ENCODE measurements around the gene RGS16.

RGS16 gene

DNA sequence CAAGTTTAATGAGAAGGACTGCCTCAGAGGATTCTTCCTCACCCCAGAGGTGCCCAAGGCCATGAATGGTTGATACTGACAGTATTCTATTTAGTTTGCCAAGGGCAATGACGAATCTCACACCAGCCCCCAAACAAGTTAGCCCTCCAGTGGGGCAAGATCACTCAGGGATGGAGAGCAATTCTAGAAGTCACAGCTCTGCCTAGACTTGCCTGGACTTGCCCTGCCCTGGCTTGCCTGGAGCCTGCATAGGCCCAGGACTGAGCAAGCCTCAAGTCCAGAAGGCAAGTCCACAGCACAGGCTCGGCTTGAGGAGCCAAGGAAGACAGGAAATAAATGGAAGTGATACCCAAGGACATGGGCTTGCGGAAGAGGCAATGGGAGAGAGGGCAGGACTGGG lies 39.5 kb upstream of the RGS16 start:
- Histone ChIP-seq H3K79me2 (ENCODE audit: insufficient read depth, low read depth) (no peaks in the 10 kb centered on the region), H3K4me3 (IDR thresholded peaks at IDR 0.05; ENCODE audit: insufficient read depth, low read depth, low read length) (no peak overlapping the region), H3K27me3 (ENCODE audit: insufficient read depth, low read depth) (no peaks in the 10 kb centered on the region), H4K20me1 (ENCODE audit: insufficient read depth) (no peaks in the 10 kb centered on the region), H3K4me2 (no peak overlapping the region), H3K4me1 (ENCODE audit: low read depth, poor library complexity, severe bottlenecking) (no peaks in the 10 kb centered on the region), H2AFZ (ENCODE audit: low read depth) (no peak overlapping the region), H3K9ac (no peak overlapping the region), H3K36me3 (ENCODE audit: insufficient read depth) (no peaks in the 10 kb centered on the region), H3K27ac (no peak overlapping the region)
- TF ChIP-seq, protein P1, sequence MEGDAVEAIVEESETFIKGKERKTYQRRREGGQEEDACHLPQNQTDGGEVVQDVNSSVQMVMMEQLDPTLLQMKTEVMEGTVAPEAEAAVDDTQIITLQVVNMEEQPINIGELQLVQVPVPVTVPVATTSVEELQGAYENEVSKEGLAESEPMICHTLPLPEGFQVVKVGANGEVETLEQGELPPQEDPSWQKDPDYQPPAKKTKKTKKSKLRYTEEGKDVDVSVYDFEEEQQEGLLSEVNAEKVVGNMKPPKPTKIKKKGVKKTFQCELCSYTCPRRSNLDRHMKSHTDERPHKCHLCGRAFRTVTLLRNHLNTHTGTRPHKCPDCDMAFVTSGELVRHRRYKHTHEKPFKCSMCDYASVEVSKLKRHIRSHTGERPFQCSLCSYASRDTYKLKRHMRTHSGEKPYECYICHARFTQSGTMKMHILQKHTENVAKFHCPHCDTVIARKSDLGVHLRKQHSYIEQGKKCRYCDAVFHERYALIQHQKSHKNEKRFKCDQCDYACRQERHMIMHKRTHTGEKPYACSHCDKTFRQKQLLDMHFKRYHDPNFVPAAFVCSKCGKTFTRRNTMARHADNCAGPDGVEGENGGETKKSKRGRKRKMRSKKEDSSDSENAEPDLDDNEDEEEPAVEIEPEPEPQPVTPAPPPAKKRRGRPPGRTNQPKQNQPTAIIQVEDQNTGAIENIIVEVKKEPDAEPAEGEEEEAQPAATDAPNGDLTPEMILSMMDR (conservative IDR thresholded peaks at IDR 0.05; ENCODE audit: low read depth, low read length) = no peak

DNA sequence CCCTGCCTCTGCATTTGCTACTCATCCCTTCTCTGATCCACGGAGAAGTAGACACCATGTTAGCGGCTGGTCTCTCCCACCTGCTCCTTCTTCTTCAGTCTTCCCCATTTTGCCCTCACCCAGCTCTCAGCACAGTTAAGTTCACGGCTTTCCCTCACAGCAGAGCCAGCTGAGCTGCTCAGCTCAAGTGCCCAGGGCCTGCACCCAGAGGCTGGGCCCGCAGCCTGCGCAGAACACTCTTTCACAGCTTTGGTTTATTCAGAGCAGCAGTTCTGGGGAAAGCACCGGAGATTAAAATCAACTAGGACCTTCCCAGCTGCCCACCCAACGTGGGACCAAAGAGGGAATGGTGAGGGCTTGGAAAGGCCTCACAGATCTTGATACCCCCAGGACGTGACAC lies 38.3 kb upstream of the RGS16 start:
- no peak overlapping the region for H3K27ac ChIP-seq
- no peak overlapping the region for H3K9ac ChIP-seq
- no peak overlapping the region for H3K4me2 ChIP-seq
- H3K27me3 ChIP-seq (ENCODE audit: insufficient read depth, low read depth) = no peaks in the 10 kb centered on the region
- no peaks in the 10 kb centered on the region for H3K79me2 ChIP-seq (ENCODE audit: insufficient read depth, low read depth)
- no peaks in the 10 kb centered on the region for H3K36me3 ChIP-seq (ENCODE audit: insufficient read depth)
- no peak overlapping the region for H2AFZ ChIP-seq (ENCODE audit: low read depth)
- H3K4me3 ChIP-seq (IDR thresholded peaks at IDR 0.05; ENCODE audit: insufficient read depth, low read depth, low read length) = no peak overlapping the region
- no peaks in the 10 kb centered on the region for H4K20me1 ChIP-seq (ENCODE audit: insufficient read depth)
- H3K4me1 ChIP-seq (ENCODE audit: low read depth, poor library complexity, severe bottlenecking) = no peaks in the 10 kb centered on the region
- TF ChIP-seq, protein P1 (conservative IDR thresholded peaks at IDR 0.05; ENCODE audit: low read depth, low read length) = no peak

DNA sequence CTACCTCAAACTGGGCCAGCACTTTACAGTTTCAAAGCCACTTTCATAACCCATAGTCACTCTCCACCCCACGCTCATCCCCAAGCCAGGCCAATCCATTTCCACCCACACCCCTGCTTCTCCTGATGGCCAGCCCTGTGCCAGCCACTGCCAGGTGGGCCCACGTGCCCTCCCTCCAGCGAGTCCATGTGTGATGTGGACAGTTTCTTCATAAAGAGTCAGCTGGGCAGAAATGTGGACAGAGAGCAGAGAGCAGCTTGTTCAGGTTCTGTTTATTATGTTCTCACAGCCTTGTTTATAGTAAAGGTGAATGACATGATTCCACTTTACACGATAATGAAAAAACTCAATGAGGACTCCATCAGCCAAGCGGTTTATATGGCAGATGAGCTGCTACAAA lies 37.4 kb upstream of the RGS16 start:
- Histone ChIP-seq H3K9ac (no peak overlapping the region), H3K4me1 (ENCODE audit: low read depth, poor library complexity, severe bottlenecking) (no peaks in the 10 kb centered on the region), H3K4me3 (IDR thresholded peaks at IDR 0.05; ENCODE audit: insufficient read depth, low read depth, low read length) (no peak overlapping the region), H3K36me3 (ENCODE audit: insufficient read depth) (no peaks in the 10 kb centered on the region), H3K79me2 (ENCODE audit: insufficient read depth, low read depth) (no peaks in the 10 kb centered on the region), H4K20me1 (ENCODE audit: insufficient read depth) (no peaks in the 10 kb centered on the region), H2AFZ (ENCODE audit: low read depth) (no peak overlapping the region), H3K27ac (no peak overlapping the region), H3K27me3 (ENCODE audit: insufficient read depth, low read depth) (no peaks in the 10 kb centered on the region), H3K4me2 (no peak overlapping the region)
- TF ChIP-seq, protein P1 (conservative IDR thresholded peaks at IDR 0.05; ENCODE audit: low read depth, low read length) = no peak

DNA sequence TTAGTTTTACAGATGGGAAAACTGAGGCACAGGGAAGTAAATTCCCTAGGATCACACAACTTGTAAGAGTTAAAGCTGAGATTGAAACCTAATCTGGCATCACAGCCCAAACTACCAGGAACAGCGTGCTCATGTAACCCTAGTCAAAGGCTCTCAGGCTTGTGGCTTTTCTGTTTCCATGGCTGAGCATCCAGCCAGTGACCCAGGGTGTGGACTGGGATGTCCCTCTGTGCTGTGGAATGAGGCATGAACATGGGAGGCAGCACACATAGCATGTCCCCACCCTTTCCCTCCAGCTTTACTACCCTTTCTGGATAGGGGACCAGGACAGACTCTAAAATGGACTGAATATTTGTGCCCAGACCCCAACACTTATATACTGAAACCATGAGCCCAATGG lies 35.1 kb upstream of the RGS16 start:
- H2AFZ ChIP-seq (ENCODE audit: low read depth) = no peak overlapping the region
- no peaks in the 10 kb centered on the region for H4K20me1 ChIP-seq (ENCODE audit: insufficient read depth)
- H3K9ac ChIP-seq = no peak overlapping the region
- TF ChIP-seq, protein P1 (conservative IDR thresholded peaks at IDR 0.05; ENCODE audit: low read depth, low read length) = no peak
- H3K79me2 ChIP-seq (ENCODE audit: insufficient read depth, low read depth) = no peaks in the 10 kb centered on the region
- no peak overlapping the region for H3K27ac ChIP-seq
- no peaks in the 10 kb centered on the region for H3K36me3 ChIP-seq (ENCODE audit: insufficient read depth)
- no peak overlapping the region for H3K4me2 ChIP-seq
- no peaks in the 10 kb centered on the region for H3K27me3 ChIP-seq (ENCODE audit: insufficient read depth, low read depth)
- no peak overlapping the region for H3K4me3 ChIP-seq (IDR thresholded peaks at IDR 0.05; ENCODE audit: insufficient read depth, low read depth, low read length)
- H3K4me1 ChIP-seq (ENCODE audit: low read depth, poor library complexity, severe bottlenecking) = peaks cover 3% of the 10 kb centered on the region

DNA sequence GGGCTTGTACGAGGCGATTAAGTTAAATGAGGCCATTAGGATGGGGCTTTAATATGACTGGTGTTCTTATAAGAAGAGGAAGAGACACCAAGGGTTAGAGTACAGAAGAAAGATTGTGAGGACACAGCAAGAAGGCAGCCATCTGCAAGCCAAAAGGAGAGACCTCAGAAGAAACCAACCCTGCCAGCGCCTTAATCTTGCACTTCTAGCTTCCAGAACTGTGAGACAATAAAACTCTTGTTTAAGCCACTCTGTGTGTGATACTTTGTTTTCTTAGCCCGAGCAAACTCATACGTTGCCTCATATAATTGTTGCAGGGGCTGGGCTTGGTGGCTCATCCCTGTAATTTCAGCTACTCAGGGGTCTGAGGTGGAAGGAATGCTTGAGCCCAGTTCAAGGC lies 33.6 kb upstream of the RGS16 start:
- no peaks in the 10 kb centered on the region for H3K79me2 ChIP-seq (ENCODE audit: insufficient read depth, low read depth)
- no peaks in the 10 kb centered on the region for H3K36me3 ChIP-seq (ENCODE audit: insufficient read depth)
- TF ChIP-seq, protein P1 (conservative IDR thresholded peaks at IDR 0.05; ENCODE audit: low read depth, low read length) = no peak
- H4K20me1 ChIP-seq (ENCODE audit: insufficient read depth) = no peaks in the 10 kb centered on the region
- H3K27ac ChIP-seq = no peak overlapping the region
- no peak overlapping the region for H3K4me3 ChIP-seq (IDR thresholded peaks at IDR 0.05; ENCODE audit: insufficient read depth, low read depth, low read length)
- no peaks in the 10 kb centered on the region for H3K27me3 ChIP-seq (ENCODE audit: insufficient read depth, low read depth)
- peaks cover 3% of the 10 kb centered on the region for H3K4me1 ChIP-seq (ENCODE audit: low read depth, poor library complexity, severe bottlenecking)
- H3K4me2 ChIP-seq = no peak overlapping the region
- H2AFZ ChIP-seq (ENCODE audit: low read depth) = no peak overlapping the region
- H3K9ac ChIP-seq = no peak overlapping the region
